Common myeloid progenitor, CD34-positive (primary cell): ENCODE data around the gene PCSK5.

Source experiments
- CTCF ChIA-PET: fragments of 350-600 bp; sonication (Branson Sonifier 250); formaldehyde crosslinking; loops from one replicate; lab custom pipeline; 2021; ENCODE audit warnings: antibody characterized with exemption; lab: Charles Lee
- POLR2A ChIA-PET: fragments of 350-600 bp; sonication (Branson Sonifier 250); formaldehyde crosslinking; loops from one replicate; lab custom pipeline; 2021; ENCODE audit warnings: antibody characterized with exemption; lab: Charles Lee
- DNase-seq, 3 donors: peaks; one replicate each; pipeline versions ENCODE4 v3.0.0 to v3.0.0-alpha.2; 2013
- H3K27ac ChIP-seq, 2 experiments: 1 replicate in 1 of 2; 2 replicates in 1 of 2; pipeline ENCODE4 v1.7.0; 2013; ENCODE audit warnings: inconsistent platforms in 2 of 2, low read length in 2 of 2, mild to moderate bottlenecking in 2 of 2, low read depth in 1 of 2, moderate library complexity in 1 of 2; ENCODE audit not compliant: severe bottlenecking in 2 of 2, insufficient read depth in 1 of 2, poor library complexity in 1 of 2
- H3K27me3 ChIP-seq, 5 experiments: replicated peaks in 2 of 5; 1 replicate in 3 of 5; 2 replicates in 2 of 5; pipeline versions ENCODE4 v1.6.1 to v1.7.0; 2013; ENCODE audit warnings: low read length in 4 of 5, mild to moderate bottlenecking in 2 of 5, moderate library complexity in 2 of 5, inconsistent platforms in 1 of 5; ENCODE audit not compliant: insufficient read depth in 5 of 5, control insufficient read depth in 4 of 5
- H3K36me3 ChIP-seq, 4 experiments: 1 replicate in 2 of 4; 2 replicates in 2 of 4; pipeline versions ENCODE4 v1.6.1 to v1.7.0; 2013; ENCODE audit warnings: low read length in 3 of 4, control low read depth in 1 of 4, mild to moderate bottlenecking in 1 of 4; ENCODE audit not compliant: control insufficient read depth in 4 of 4, insufficient read depth in 4 of 4
- H3K4me1 ChIP-seq, 4 experiments: 1 replicate in 3 of 4; 2 replicates in 1 of 4; pipeline versions ENCODE4 v1.6.1 to v1.7.1; 2013; ENCODE audit warnings: low read length in 3 of 4, mild to moderate bottlenecking in 3 of 4, control low read depth in 1 of 4, inconsistent platforms in 1 of 4, moderate library complexity in 1 of 4; ENCODE audit not compliant: control insufficient read depth in 4 of 4, insufficient read depth in 4 of 4; ENCODE audit errors: control extremely low read depth in 1 of 4
- H3K4me3 ChIP-seq, 7 experiments: 1 replicate in 4 of 7; 2 replicates in 3 of 7; pipeline versions ENCODE4 v1.5.1 to v1.7.0; 2013; ENCODE audit warnings: mild to moderate bottlenecking in 7 of 7, low read length in 6 of 7, moderate library complexity in 6 of 7, inconsistent platforms in 2 of 7, low read depth in 2 of 7, control low read depth in 1 of 7; ENCODE audit not compliant: insufficient read depth in 4 of 7, control insufficient read depth in 1 of 7; ENCODE audit errors: extremely low read depth in 1 of 7
- H3K9me3 ChIP-seq, 5 experiments: 1 replicate in 4 of 5; 2 replicates in 1 of 5; pipeline versions ENCODE4 v1.6.1 to v1.7.1; 2013; ENCODE audit warnings: low read length in 4 of 5, mild to moderate bottlenecking in 2 of 5, inconsistent platforms in 1 of 5, low read depth in 1 of 5, moderate library complexity in 1 of 5; ENCODE audit not compliant: control insufficient read depth in 4 of 5, insufficient read depth in 2 of 5; ENCODE audit errors: control extremely low read depth in 1 of 5
- WGBS: methylation state at CpG from one replicate; pipeline ENCODE4 v1.1.5; 2013; ENCODE audit not compliant: insufficient coverage; 5-methylcytosine and 5-hydroxymethylcytosine counted together

The PCSK5 gene

GRCh38 chr9:75983319-75984045, 93.0 kb downstream of the PCSK5 start:
- DNase-seq: no peak
- Histone ChIP-seq H3K4me1 (no peaks in the 10 kb centered on the region), H3K27me3 (no peaks in the 10 kb centered on the region), H3K9me3 (no peaks in the 10 kb centered on the region), H3K4me3 (no peak overlapping the region), H3K36me3 (no peaks in the 10 kb centered on the region), H3K27ac (no peak overlapping the region)
- WGBS: 100% methylated on average over 3 of the region's 4 CpGs
- ChIA-PET CTCF (interaction anchor here (0.9 to 1.4 kb wide), 2 partner anchors 11 to 21 kb away, joined by 3 to 4 read pairs; no protein-coding TSS in a partner anchor), POLR2A (no interaction called here)

- Histone ChIP-seq H3K27me3 (no peaks in the 10 kb centered on the region), H3K4me3 (no peak overlapping the region), H3K4me1 (no peaks in the 10 kb centered on the region), H3K27ac (no peak overlapping the region), H3K9me3 (no peaks in the 10 kb centered on the region), H3K36me3 (no peaks in the 10 kb centered on the region)
- whole genome bisulfite sequencing: no CpG with 5 or more reads among the region's 3 CpGs
- ChIA-PET CTCF (interaction anchor here (0.5 kb wide), 1 partner anchor 81 kb away, joined by 3 read pairs; no protein-coding TSS in a partner anchor), POLR2A (no interaction called here)
- no peak for DNase-seq
Observed at GRCh38 chr9:75985515-75985914, 95.0 kb downstream of the PCSK5 start.

GRCh38 chr9:75988663-75989062, 98.2 kb downstream of the PCSK5 start:
- Histone ChIP-seq H3K27me3 (no peaks in the 10 kb centered on the region), H3K36me3 (no peaks in the 10 kb centered on the region), H3K27ac (no peak overlapping the region), H3K4me3 (no peak overlapping the region), H3K4me1 (no peaks in the 10 kb centered on the region), H3K9me3 (no peaks in the 10 kb centered on the region)
- POLR2A ChIA-PET: no interaction called here
- no peak for DNase-seq
- CTCF ChIA-PET: no interaction called here
- WGBS: 100% methylated on average over 1 of the region's 2 CpGs

- WGBS: 98% methylated on average over 5 of the region's 5 CpGs
- CTCF ChIA-PET: no interaction called here
Observed at GRCh38 chr9:75990156-75990555, 99.7 kb downstream of the PCSK5 start.

GRCh38 chr9:75990576-75991304, 100.3 kb downstream of the PCSK5 start:
- H3K4me1 ChIP-seq: no peaks in the 10 kb centered on the region
- 100% methylated on average over 2 of the region's 6 CpGs for WGBS
- CTCF ChIA-PET: interaction anchor here (0.9 kb wide), 1 partner anchor 197 kb away, joined by 3 read pairs; no protein-coding TSS in a partner anchor

More at GRCh38 chr9:75990156-75990555, 99.7 kb downstream of the PCSK5 start:
- no peak for DNase-seq
- POLR2A ChIA-PET: no interaction called here
- no peak overlapping the region for H3K27ac ChIP-seq
- H3K36me3 ChIP-seq: no peaks in the 10 kb centered on the region
- no peaks in the 10 kb centered on the region for H3K4me1 ChIP-seq
- H3K4me3 ChIP-seq: no peak overlapping the region
- no peaks in the 10 kb centered on the region for H3K27me3 ChIP-seq
- no peaks in the 10 kb centered on the region for H3K9me3 ChIP-seq

GRCh38 chr9:75992482-75993206, 102.2 kb downstream of the PCSK5 start:
- H3K36me3 ChIP-seq: no peaks in the 10 kb centered on the region
- CTCF ChIA-PET: no interaction called here
- no peaks in the 10 kb centered on the region for H3K27me3 ChIP-seq
- no peak overlapping the region for H3K27ac ChIP-seq
- POLR2A ChIA-PET: no interaction called here
- H3K9me3 ChIP-seq: no peaks in the 10 kb centered on the region
- DNase-seq: no peak
- no peaks in the 10 kb centered on the region for H3K4me1 ChIP-seq
- WGBS: 97% methylated on average over 6 of the region's 8 CpGs
- no peak overlapping the region for H3K4me3 ChIP-seq

More at GRCh38 chr9:75990576-75991304, 100.3 kb downstream of the PCSK5 start:
- no peak for DNase-seq
- Histone ChIP-seq H3K9me3 (no peaks in the 10 kb centered on the region), H3K27ac (no peak overlapping the region), H3K4me3 (no peak overlapping the region), H3K36me3 (no peaks in the 10 kb centered on the region), H3K27me3 (no peaks in the 10 kb centered on the region)
- POLR2A ChIA-PET: no interaction called here
